Stimulated activated naive CD4-positive, alpha-beta T cell (primary cell): ENCODE measurements around the gene CHDH.

Experiments used
- DNase-seq, 6 experiments: peaks; one replicate each; lab custom pipeline; 2025; lab: John Stamatoyannopoulos, UW

The CHDH gene

GRCh38 chr3:53808496-53808895 is 37.7 kb downstream of the CHDH start:
- no peak for DNase-seq

- no peak for DNase-seq
These were observed 39.0 kb downstream of the CHDH start for GRCh38 chr3:53807117-53807810.

- no peak for DNase-seq
These were observed 39.8 kb downstream of the CHDH start for GRCh38 chr3:53806182-53807116.

GRCh38 chr3:53805463-53806159 is 40.6 kb downstream of the CHDH start:
- no peak for DNase-seq

GRCh38 chr3:53804697-53805462 is 41.3 kb downstream of the CHDH start:
- no peak for DNase-seq

GRCh38 chr3:53803816-53804695 is 42.2 kb downstream of the CHDH start:
- DNase-seq, result no peak

- DNase-seq, result no peak
These were observed 42.9 kb downstream of the CHDH start for GRCh38 chr3:53803124-53803815.

- no peak for DNase-seq
These were observed 43.9 kb downstream of the CHDH start for GRCh38 chr3:53802256-53802880.

- DNase-seq, result no peak
These were observed 44.9 kb downstream of the CHDH start for GRCh38 chr3:53801319-53801718.

- no peak for DNase-seq
These were observed 45.9 kb downstream of the CHDH start for GRCh38 chr3:53800041-53800906.

GRCh38 chr3:53799338-53799865 is 46.8 kb downstream of the CHDH start:
- no peak for DNase-seq

GRCh38 chr3:53798144-53798543 is 48.1 kb downstream of the CHDH start:
- no peak for DNase-seq

GRCh38 chr3:53795789-53796560 is 50.2 kb downstream of the CHDH start:
- DNase-seq, result no peak

GRCh38 chr3:53795176-53795575 is 51.0 kb downstream of the CHDH start:
- no peak for DNase-seq

GRCh38 chr3:53794597-53794996 is 51.6 kb downstream of the CHDH start:
- DNase-seq, result no peak

- DNase-seq, result no peak
These were observed 53.4 kb downstream of the CHDH start for GRCh38 chr3:53792866-53793265.

- DNase-seq, result no peak
These were observed 54.9 kb downstream of the CHDH start for GRCh38 chr3:53791317-53791716.

GRCh38 chr3:53790470-53790869 is 55.7 kb downstream of the CHDH start:
- DNase-seq, result no peak
